B cell (primary cell): ENCODE data around the gene GKN1.

Experiments
- CTCF ChIP-seq: fragments of 200-600 bp; IDR thresholded peaks from one replicate; pipeline ENCODE4 v1.8.0; 2022; ENCODE audit warnings: antibody characterized with exemption, mild to moderate bottlenecking
- EZH2 ChIP-seq: IDR thresholded peaks from 2 replicates; pipeline ENCODE4 v1.6.1; 2012; ENCODE audit warnings: borderline replicate concordance, low read depth, mild to moderate bottlenecking, moderate library complexity, low read length; ENCODE audit not compliant: insufficient read depth, poor library complexity, severe bottlenecking

- no peak for TF ChIP-seq CTCF
- no peak for TF ChIP-seq EZH2
Observed at GRCh38 chr2:68961380-68961779, 13.1 kb upstream of the GKN1 start.
